A673 (cell line): Measurements from ENCODE around the gene ZBTB20. TPM values are rescaled to one million over a fixed set of nuclear protein-coding genes. Genes with fewer than 3 reads are reported as not detected.

Experiments
- BruUV-seq: library from RNA; stranded (reverse); fragments of 400-500 nt; replicated peaks from 2 replicates; lab custom pipeline; 2021; lab: Mats Ljungman, UMichigan
- CTCF ChIA-PET: fragments of 300-600 bp; sonication (Branson Sonifier 250); formaldehyde crosslinking; loops from one replicate; lab custom pipeline; 2022; ENCODE audit warnings: antibody characterized with exemption; lab: Charles Lee
- POLR2A ChIA-PET: fragments of 300-600 bp; sonication (Branson Sonifier 250); formaldehyde crosslinking; loops from one replicate; lab custom pipeline; 2022; ENCODE audit warnings: antibody characterized with exemption; ENCODE audit not compliant: low non-redundant PET; lab: Charles Lee
- DNase-seq: peaks from one replicate; pipeline ENCODE4 v3.0.0-alpha.2; 2015; ENCODE audit warnings: low spot score
- H3K27ac ChIP-seq: fragments of 200-600 bp; sonication (generic); 2 replicates; pipeline ENCODE4 v1.5.1; 2016; ENCODE audit warnings: mixed run types, low read depth, mild to moderate bottlenecking, mixed read lengths, antibody characterized with exemption, low read length; ENCODE audit not compliant: poor library complexity, severe bottlenecking
- H3K27me3 ChIP-seq: fragments of 200-600 bp; sonication (generic); replicated peaks from 2 replicates; pipeline ENCODE4 v1.6.1; 2017; ENCODE audit warnings: mixed run types, low read depth, mild to moderate bottlenecking, mixed read lengths, antibody characterized with exemption, low read length; ENCODE audit not compliant: insufficient read depth, poor library complexity
- H3K36me3 ChIP-seq: fragments of 200-600 bp; sonication (generic); 2 replicates; pipeline ENCODE4 v1.6.1; 2016; ENCODE audit warnings: mixed run types, mild to moderate bottlenecking, mixed read lengths, antibody characterized with exemption, low read length; ENCODE audit not compliant: insufficient read depth, poor library complexity, severe bottlenecking
- H3K4me1 ChIP-seq: fragments of 200-600 bp; sonication (generic); 2 replicates; pipeline ENCODE4 v1.6.1; 2017; ENCODE audit warnings: mixed run types, mild to moderate bottlenecking, mixed read lengths, antibody characterized with exemption, low read length; ENCODE audit not compliant: insufficient read depth, poor library complexity, severe bottlenecking
- H3K4me3 ChIP-seq: fragments of 200-600 bp; sonication (generic); 2 replicates; pipeline ENCODE4 v1.5.1; 2016; ENCODE audit warnings: low read depth, mixed run types, mild to moderate bottlenecking, mixed read lengths, low read length; ENCODE audit not compliant: poor library complexity, severe bottlenecking
- H3K9me3 ChIP-seq: fragments of 200-600 bp; sonication (generic); 2 replicates; pipeline ENCODE4 v1.6.1; 2016; ENCODE audit warnings: mixed run types, low read depth, mild to moderate bottlenecking, mixed read lengths, antibody characterized with exemption, low read length; ENCODE audit not compliant: poor library complexity, severe bottlenecking
- EZH2 ChIP-seq: fragments of 200-600 bp; sonication (generic); IDR thresholded peaks from 2 replicates; pipeline ENCODE4 v1.6.1; 2017; ENCODE audit warnings: borderline replicate concordance, low read depth, mild to moderate bottlenecking, mixed read lengths, antibody characterized with exemption, low read length; ENCODE audit not compliant: poor library complexity, severe bottlenecking
- intact Hi-C: fragments of 100-400 bp; cut with micrococcal nuclease; formaldehyde crosslinking; loops from one replicate; pipeline ENCODE4 v1.10.0; 2022; ENCODE audit not compliant: unreplicated experiment
- total RNA-seq: library from RNA; stranded (reverse); gene quantifications from 2 replicates; pipeline ENCODE4 v1.2.3, GENCODE V29; 2021
- TF ChIP-seq, protein P1 (sequence below): fragments of 300-800, 200-600 bp; sonication (generic); conservative IDR thresholded peaks from 2 replicates; pipeline ENCODE4 v1.5.1; 2017; ENCODE audit warnings: low read depth, mild to moderate bottlenecking, antibody characterized with exemption, low read length, moderate library complexity, mixed read lengths

The ZBTB20 gene
- total RNA-seq, 1 experiment from 2014 or later, result 13.5 TPM

DNA sequence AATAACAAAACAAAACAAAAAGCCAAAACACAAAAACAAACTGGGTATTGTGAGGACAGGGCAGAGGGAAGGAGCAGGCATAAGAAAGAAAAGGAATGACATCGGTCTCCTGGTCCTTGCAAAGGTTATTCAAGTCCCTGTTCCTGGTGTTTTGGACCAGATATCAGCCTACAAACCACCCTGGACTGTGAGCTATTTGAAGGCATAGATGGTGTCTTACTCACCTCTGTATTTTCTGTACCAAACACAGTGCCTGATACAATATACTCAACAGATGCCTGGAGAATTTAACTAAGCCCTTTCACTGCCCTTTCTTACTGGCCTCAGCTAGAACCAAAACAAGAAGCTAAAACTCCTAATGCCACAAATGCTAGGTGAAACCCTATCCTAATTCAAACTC lies 656.3 kb downstream of the ZBTB20 start:
- CTCF ChIA-PET, result interaction anchor here (0.5 kb wide), 1 partner anchor 190 kb away, joined by 3 read pairs; no protein-coding TSS in a partner anchor
- H3K36me3 ChIP-seq, result no peaks in the 10 kb centered on the region
- H3K27me3 ChIP-seq, result no peaks in the 10 kb centered on the region
- DNase-seq, result no peak
- no peak overlapping the region for H3K27ac ChIP-seq
- intact Hi-C loops, result no loop called here
- POLR2A ChIA-PET, result no interaction called here
- H3K4me3 ChIP-seq, result no peak overlapping the region
- no peaks in the 10 kb centered on the region for H3K4me1 ChIP-seq
- no peaks in the 10 kb centered on the region for H3K9me3 ChIP-seq
- BruUV-seq, result no TSS peak
- TF ChIP-seq EZH2, result no peak
- TF ChIP-seq, protein P1, sequence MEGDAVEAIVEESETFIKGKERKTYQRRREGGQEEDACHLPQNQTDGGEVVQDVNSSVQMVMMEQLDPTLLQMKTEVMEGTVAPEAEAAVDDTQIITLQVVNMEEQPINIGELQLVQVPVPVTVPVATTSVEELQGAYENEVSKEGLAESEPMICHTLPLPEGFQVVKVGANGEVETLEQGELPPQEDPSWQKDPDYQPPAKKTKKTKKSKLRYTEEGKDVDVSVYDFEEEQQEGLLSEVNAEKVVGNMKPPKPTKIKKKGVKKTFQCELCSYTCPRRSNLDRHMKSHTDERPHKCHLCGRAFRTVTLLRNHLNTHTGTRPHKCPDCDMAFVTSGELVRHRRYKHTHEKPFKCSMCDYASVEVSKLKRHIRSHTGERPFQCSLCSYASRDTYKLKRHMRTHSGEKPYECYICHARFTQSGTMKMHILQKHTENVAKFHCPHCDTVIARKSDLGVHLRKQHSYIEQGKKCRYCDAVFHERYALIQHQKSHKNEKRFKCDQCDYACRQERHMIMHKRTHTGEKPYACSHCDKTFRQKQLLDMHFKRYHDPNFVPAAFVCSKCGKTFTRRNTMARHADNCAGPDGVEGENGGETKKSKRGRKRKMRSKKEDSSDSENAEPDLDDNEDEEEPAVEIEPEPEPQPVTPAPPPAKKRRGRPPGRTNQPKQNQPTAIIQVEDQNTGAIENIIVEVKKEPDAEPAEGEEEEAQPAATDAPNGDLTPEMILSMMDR, result no peak

DNA sequence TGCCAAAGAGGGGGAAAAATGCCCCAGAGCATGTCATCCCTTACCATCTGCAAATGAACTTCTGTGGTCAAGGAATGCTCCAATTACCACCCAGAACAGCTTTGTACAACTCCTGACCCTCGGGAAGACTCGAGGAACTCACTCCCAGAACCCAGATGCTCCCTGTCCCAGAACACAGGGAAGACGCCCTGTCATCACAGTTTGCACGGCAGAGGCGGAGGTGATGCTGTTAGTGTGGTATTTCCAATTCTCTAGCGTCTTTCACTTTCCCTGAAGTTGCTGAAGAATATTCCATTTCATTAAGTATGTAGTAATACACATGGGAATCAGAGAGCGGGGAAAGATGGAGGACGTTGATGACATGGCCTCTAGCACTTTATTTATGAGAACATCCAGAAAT lies 659.6 kb downstream of the ZBTB20 start:
- no peak for TF ChIP-seq EZH2
- TF ChIP-seq, protein P1, result no peak
- Histone ChIP-seq H3K4me3 (no peak overlapping the region), H3K27me3 (no peaks in the 10 kb centered on the region), H3K36me3 (no peaks in the 10 kb centered on the region), H3K4me1 (no peaks in the 10 kb centered on the region), H3K27ac (no peak overlapping the region), H3K9me3 (no peaks in the 10 kb centered on the region)
- CTCF ChIA-PET, result no interaction called here
- POLR2A ChIA-PET, result no interaction called here
- no TSS peak for BruUV-seq
- DNase-seq, result no peak
- intact Hi-C loops, result no loop called here

DNA sequence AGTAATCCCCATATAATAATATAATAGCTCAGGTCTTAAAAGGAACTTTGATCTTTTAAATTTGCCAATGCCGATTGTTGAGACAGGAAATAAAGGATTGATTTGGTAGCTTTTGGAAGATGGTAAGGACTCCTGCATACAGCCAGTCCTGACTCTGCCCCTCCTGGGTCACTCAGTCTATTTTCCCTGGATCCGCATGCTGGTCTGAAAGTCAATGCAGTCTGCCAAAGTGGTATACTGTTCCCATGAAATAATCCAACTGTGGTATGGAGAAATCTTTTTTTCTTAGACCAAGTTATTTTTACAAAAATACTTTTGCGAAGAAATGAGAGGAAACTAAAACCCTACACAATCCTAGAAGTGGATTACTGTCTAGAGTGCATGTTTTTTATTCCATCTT lies 662.2 kb downstream of the ZBTB20 start:
- no peak for DNase-seq
- TF ChIP-seq, protein P1, result no peak
- no peak for TF ChIP-seq EZH2
- intact Hi-C loops, result no loop called here
- no peaks in the 10 kb centered on the region for H3K36me3 ChIP-seq
- no peaks in the 10 kb centered on the region for H3K9me3 ChIP-seq
- no peaks in the 10 kb centered on the region for H3K27me3 ChIP-seq
- H3K4me3 ChIP-seq, result no peak overlapping the region
- POLR2A ChIA-PET, result no interaction called here
- CTCF ChIA-PET, result interaction anchor here (0.6 kb wide), 1 partner anchor 271 kb away, joined by 4 read pairs; no protein-coding TSS in a partner anchor
- no peak overlapping the region for H3K27ac ChIP-seq
- BruUV-seq, result no TSS peak
- no peaks in the 10 kb centered on the region for H3K4me1 ChIP-seq
